HuH-7 (cell line): ENCODE results near the gene ARHGEF4.
"Not testable (repeated sequence)": the region's sequence is repeated elsewhere in the genome, so short reads cannot be mapped to it uniquely, and the experiment has no call there.

ENCODE experiments used
- DNase-seq: peaks from one replicate; pipeline ENCODE4 v3.0.0; 2011; ENCODE audit warnings: low spot score

The ARHGEF4 gene

GRCh38 chr2:130976591-130977237 is 140.0 kb downstream of the ARHGEF4 start:
- DNase-seq = no peak

- no peak for DNase-seq
Observed at GRCh38 chr2:130977461-130978050, 140.8 kb downstream of the ARHGEF4 start.

DNA sequence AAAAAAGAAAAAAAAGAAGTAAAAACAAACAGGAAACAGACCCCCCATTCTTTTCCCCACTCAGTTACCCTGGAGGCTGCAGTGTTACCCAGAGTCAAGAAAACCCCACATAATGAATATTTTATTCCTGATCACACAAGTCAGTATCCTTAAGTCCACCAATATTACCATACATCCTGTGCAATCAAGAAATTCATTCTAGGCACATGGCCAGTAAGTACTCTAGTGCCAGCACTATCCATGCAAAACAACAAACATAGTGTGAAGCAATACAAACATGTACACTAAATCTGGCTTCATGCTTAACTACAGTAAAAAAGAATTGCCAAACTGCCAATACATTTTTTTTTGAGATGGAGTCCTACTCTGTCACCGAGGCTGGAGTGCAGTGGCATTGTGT is 145.0 kb downstream of the ARHGEF4 start:
- no peak for DNase-seq

GRCh38 chr2:130985206-130985780 is 148.6 kb downstream of the ARHGEF4 start:
- DNase-seq = no peak

- no peak for DNase-seq
Observed at GRCh38 chr2:130985831-130986649, 149.3 kb downstream of the ARHGEF4 start.

DNA sequence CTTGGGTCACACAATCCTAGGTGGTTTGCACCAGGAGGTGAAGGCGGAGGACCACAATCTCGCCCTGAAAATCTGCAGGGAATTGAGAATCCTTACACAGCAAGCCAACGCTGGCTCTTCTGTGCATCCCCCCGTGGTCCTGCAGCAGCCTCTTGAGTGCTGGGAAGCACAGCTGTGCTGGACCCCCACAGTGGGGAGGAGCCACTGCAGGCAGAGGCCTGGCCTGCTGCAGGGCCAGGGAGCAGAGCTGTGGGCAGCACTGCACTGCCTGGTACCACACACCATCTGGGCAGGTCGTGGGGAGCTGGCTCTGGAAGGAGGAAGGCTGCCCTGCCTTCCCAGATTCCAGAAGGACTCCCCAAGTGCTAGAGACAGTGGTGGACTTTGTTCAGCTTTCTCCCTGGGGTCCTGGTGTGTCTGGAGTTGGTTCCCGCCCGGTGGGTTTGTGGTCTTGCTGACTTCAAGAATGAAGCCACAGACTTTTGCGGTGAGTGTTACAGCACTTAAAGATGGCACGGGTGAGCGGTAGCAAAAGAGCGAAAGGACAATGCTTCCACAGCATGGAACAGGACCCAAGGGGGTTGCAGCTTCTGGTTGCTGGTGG is 150.3 kb downstream of the ARHGEF4 start:
- DNase-seq = no peak

GRCh38 chr2:130987519-130988425 is 151.1 kb downstream of the ARHGEF4 start:
- DNase-seq = no peak

GRCh38 chr2:130991446-130991845 is 154.7 kb downstream of the ARHGEF4 start:
- DNase-seq = not testable (repeated sequence)

- DNase-seq = not testable (repeated sequence)
Observed at GRCh38 chr2:130992003-130992402, 155.3 kb downstream of the ARHGEF4 start.

- no peak for DNase-seq
Observed at GRCh38 chr2:130996691-130997090, 160.0 kb downstream of the ARHGEF4 start.

- no peak for DNase-seq
Observed at GRCh38 chr2:130997198-130997597, 160.5 kb downstream of the ARHGEF4 start.

DNA sequence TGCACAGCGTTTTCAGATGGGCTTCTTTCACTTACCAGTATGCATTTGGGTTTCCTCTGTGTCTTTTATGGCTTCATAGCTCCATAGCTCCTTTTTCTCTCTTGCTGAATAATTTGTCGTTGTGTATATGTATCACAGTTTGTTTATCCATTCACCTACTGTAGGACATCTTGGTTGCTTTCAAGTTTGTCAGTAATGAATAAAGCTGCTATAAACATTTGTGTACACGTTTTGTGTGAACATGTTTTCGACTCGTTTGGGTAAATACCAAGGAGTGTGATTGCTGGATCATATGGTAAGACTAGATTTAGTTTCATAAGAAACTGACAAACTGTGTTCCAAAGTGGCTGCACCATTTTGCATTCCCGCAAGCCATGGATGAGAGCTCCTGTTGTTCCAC is 161.8 kb downstream of the ARHGEF4 start:
- DNase-seq = no peak

GRCh38 chr2:131004446-131005209 is 167.9 kb downstream of the ARHGEF4 start:
- DNase-seq = no peak

DNA sequence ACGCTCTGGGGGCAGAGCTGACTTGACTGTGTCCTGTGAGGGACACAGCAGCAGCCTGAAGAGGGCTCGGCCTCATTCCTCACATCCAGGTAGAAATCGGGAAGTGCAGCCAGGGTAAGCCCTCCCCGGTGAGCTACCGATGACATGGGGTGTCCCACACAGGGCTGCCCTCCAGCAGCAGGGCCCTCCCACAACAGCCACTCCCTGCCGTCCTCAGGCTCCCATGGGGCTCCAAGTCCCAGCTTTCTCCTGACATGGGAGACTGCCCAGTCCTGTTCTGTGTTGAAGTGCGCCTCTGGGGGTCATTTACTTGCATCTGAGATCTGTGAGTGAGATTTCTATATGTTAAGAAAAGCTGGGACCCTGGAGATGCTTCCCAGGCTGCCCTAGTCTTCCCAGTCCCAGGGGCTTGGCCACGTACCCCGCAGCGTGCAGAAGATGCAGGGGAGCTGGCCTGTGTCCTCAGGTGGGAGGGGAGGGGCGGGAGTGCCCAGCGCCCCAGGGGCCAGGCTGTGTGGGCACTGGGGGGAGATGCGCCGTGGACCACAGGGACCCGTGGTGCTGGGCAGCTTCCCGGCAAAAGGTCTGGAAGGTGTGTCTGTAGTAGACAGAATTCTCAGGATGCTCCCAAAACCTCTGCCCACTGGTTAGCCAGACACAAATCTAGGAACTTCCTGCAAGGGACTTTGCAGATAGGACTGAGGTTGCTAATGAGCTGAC is 168.7 kb downstream of the ARHGEF4 start:
- DNase-seq = no peak

DNA sequence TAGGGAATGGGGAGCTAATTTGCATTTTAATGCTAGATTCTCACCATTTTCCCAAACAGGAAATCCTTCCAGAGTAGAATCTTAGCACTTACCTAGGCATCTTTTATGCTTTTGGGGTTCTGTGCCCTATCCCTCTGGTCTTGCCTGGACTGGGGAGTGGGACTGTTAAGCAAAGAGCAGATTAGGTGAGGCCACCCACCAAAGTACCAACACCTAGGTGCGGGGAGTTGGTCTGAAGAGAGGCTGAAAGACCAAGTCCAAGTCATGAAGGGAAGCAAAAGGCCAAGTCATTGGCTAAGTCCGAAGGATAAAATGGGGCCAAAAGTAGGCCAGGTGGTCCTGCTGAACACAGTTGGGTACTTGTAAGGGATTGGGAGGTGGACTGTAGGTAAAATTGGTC is 169.8 kb downstream of the ARHGEF4 start:
- no peak for DNase-seq

DNA sequence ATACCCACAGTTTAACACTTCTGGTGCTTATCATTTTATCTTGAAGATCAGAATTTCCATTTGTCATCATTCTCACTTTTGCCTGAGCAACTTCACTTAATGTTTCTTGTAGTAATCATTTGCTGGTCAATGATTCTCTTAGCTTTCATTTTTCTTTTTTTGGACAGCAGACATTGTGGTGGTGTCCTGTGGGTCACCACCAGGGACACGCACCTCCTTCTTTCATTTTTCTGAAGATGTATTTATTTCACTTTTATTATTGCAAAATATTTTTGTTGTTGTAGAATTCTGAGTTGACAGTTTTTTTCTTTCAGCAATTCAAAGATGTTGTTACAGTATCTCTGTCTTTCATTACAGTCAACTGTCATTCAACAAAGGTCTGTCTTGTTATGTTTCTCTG is 172.3 kb downstream of the ARHGEF4 start:
- no peak for DNase-seq

DNA sequence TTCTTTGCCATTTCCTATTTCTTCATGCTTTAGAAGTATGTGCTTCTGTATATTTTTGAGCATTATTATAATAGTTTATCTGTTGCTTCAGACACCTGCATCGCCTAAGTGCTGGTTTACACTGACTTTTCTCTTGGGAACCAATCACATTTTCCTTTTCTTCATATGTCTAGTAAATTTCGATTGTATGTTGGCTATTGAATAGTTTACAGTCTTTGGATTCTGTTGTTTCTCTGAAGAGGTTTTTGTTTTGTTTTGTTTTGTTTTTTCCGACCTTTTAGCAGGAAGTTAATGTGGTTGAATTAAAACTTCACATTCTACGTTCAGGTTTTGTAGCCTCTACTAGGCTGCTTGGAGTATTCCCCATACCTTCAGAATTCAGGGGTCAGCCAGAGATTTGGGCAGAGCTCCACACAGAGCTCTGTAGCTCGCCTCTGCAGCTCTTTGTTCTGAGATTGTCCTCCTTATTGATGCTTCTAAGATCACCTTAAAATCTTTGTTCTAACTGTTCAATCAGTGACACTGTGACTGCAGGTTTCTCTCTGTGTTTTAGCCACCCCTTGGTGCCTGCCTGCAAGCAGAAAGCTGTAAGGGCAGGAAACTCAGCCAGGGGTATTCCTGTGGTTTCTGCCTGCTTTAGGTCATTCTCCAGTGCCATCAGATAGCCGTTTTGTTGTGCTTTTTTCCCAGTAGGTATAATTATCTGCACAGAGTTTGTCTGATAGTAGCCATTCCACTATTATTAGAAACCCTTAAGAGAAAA is 173.2 kb downstream of the ARHGEF4 start:
- no peak for DNase-seq

DNA sequence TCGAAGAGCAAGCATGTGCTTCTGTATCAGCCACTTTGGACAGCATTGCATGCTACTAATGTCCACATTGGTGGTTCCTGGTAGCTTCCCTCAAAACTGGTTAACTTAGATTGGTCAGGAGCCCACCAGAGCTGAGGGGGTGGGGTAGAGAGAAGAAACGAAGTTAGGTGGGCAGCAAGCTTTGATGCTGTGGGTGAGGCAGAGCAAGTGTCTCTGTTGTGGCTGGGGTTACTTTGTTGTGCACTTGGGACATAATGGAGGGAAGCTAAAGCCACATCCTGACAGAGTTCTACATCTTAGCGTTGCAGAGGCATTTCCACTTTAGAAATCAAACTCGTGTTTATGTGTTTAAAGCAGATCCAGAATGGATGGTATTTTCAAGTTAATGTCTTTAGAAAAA is 173.9 kb downstream of the ARHGEF4 start:
- DNase-seq = no peak

DNA sequence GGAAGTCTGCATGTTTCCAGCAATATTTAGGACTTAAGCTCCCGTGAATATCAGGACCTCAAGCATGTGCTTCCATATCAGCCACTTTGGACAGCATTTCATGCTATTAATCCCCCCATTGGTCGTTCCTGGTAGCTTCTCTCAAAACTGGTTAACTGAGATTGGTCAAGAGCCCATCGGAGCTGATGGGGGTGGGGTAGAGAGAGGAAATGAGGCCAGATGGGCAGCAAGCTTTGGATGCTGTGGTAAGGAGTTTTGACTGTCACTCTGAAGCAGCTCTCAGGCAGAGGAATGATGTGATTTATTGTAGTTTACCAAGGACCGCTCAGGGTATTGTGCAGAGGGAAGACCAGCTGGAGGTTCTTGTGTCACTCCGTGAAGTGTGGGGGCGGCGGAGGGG is 174.8 kb downstream of the ARHGEF4 start:
- DNase-seq = no peak
